H7 (cell line): Measurements from ENCODE around the gene EXD2. TPM values are rescaled to one million over a fixed set of nuclear protein-coding genes. Genes with fewer than 3 reads are reported as not detected.
A peak's percentile ranks its signal among the peaks of the same experiment; 100 is the strongest.
"Not testable (repeated sequence)": the region's sequence is repeated elsewhere in the genome, so short reads cannot be mapped to it uniquely, and the experiment has no call there.

Experiments used
- DNase-seq: peaks from one replicate; pipeline ENCODE4 v3.0.0; 2012
- H3K27me3 ChIP-seq: 2 replicates; pipeline ENCODE4 v1.6.0; 2011; ENCODE audit warnings: mild to moderate bottlenecking, low read length; ENCODE audit not compliant: control insufficient read depth, insufficient read depth
- H3K36me3 ChIP-seq: replicated peaks from 2 replicates; pipeline ENCODE4 v1.5.1; 2011; ENCODE audit warnings: low read length; ENCODE audit not compliant: control insufficient read depth, insufficient read depth
- H3K4me3 ChIP-seq: 2 replicates; pipeline ENCODE4 v1.5.1; 2011; ENCODE audit warnings: low read depth, mild to moderate bottlenecking, control low read depth, low read length, moderate library complexity; ENCODE audit not compliant: insufficient read depth
- total RNA-seq: library from RNA; depleted of rRNA; stranded (reverse); fragments of >200 nt; shearing (Covaris generic); gene quantifications from 2 replicates; pipeline ENCODE4 v1.2.3, GENCODE V29; 2014; rRNA removed

Gene EXD2
- total RNA-seq, 1 experiment from 2014 or later: 23.2 TPM

GRCh38 chr14:69288956-69289705, 97.8 kb downstream of the EXD2 start:
- H3K27me3 ChIP-seq: no peaks in the 10 kb centered on the region
- H3K36me3 ChIP-seq: no peaks in the 10 kb centered on the region
- no peak for DNase-seq
- no peak overlapping the region for H3K4me3 ChIP-seq

- H3K27me3 ChIP-seq: no peaks in the 10 kb centered on the region
- H3K4me3 ChIP-seq: no peak overlapping the region
- DNase-seq: no peak
- H3K36me3 ChIP-seq: no peaks in the 10 kb centered on the region
Measured at GRCh38 chr14:69289811-69290520, 98.7 kb downstream of the EXD2 start.

- not testable (repeated sequence) for DNase-seq, H3K36me3 ChIP-seq, H3K27me3 ChIP-seq, H3K4me3 ChIP-seq
Measured at GRCh38 chr14:69290881-69291280, 99.6 kb downstream of the EXD2 start.

- no peak for DNase-seq
- Histone ChIP-seq H3K4me3 (no peak overlapping the region), H3K27me3 (no peaks in the 10 kb centered on the region), H3K36me3 (no peaks in the 10 kb centered on the region)
Measured at GRCh38 chr14:69291396-69291795, 100.1 kb downstream of the EXD2 start.

GRCh38 chr14:69291891-69292561, 100.7 kb downstream of the EXD2 start:
- Histone ChIP-seq H3K36me3 (no peaks in the 10 kb centered on the region), H3K27me3 (no peaks in the 10 kb centered on the region), H3K4me3 (no peak overlapping the region)
- DNase-seq: peak; percentile 34

Other genes with a start within 250 kb of the EXD2 start
- gene ACTN1, start 212.2 kb upstream of the EXD2 start, total RNA-seq: 161 and 169 TPM in 2 replicates
- gene DCAF5, start 38.4 kb upstream of the EXD2 start, total RNA-seq: 29.6 and 31.9 TPM in 2 replicates
- gene GALNT16, start 68.7 kb downstream of the EXD2 start, total RNA-seq: 1.2 and 2.0 TPM in 2 replicates
- gene ERH, start 206.8 kb downstream of the EXD2 start, total RNA-seq: 207 and 394 TPM in 2 replicates
- gene SLC39A9, start 207.2 kb downstream of the EXD2 start, total RNA-seq: 53.1 and 55.5 TPM in 2 replicates